GM21786 (cell line): ENCODE data around the gene INPP5A.

Experiments used
- ATAC-seq: cut with Tn5 transposase; IDR thresholded peaks from one replicate; pipeline ENCODE4 v1.9.1; 2021; ENCODE audit not compliant: unreplicated experiment

The INPP5A gene

GRCh38 chr10:132534391-132535064 lies 3.1 kb upstream of the INPP5A start:
- no peak for ATAC-seq

- ATAC-seq = no peak
Observed at GRCh38 chr10:132535065-132535651, 2.4 kb upstream of the INPP5A start.

- ATAC-seq = peak; percentile 1
Observed at GRCh38 chr10:132536241-132536876, 1.2 kb upstream of the INPP5A start.

GRCh38 chr10:132536877-132537683 lies 507 bp upstream of the INPP5A start:
- peak; percentile 81 for ATAC-seq

GRCh38 chr10:132538031-132538789 lies 623 bp downstream of the INPP5A start:
- ATAC-seq = no peak

- no peak for ATAC-seq
Observed at GRCh38 chr10:132538790-132539421, 1.3 kb downstream of the INPP5A start.

GRCh38 chr10:132539431-132539839 lies 1.8 kb downstream of the INPP5A start:
- ATAC-seq = no peak

- no peak for ATAC-seq
Observed at GRCh38 chr10:132539894-132540293, 2.3 kb downstream of the INPP5A start.

GRCh38 chr10:132540456-132540855 lies 2.9 kb downstream of the INPP5A start:
- ATAC-seq = no peak

- no peak for ATAC-seq
Observed at GRCh38 chr10:132541129-132541528, 3.5 kb downstream of the INPP5A start.

GRCh38 chr10:132541601-132542011 lies 4.0 kb downstream of the INPP5A start:
- ATAC-seq = no peak

- ATAC-seq = no peak
Observed at GRCh38 chr10:132542086-132542775, 4.6 kb downstream of the INPP5A start.

GRCh38 chr10:132542819-132543218 lies 5.2 kb downstream of the INPP5A start:
- ATAC-seq = no peak

- no peak for ATAC-seq
Observed at GRCh38 chr10:132543916-132544743, 6.5 kb downstream of the INPP5A start.

GRCh38 chr10:132544744-132545658 lies 7.4 kb downstream of the INPP5A start:
- ATAC-seq = no peak

- no peak for ATAC-seq
Observed at GRCh38 chr10:132545659-132546367, 8.2 kb downstream of the INPP5A start.
